HG03108 (cell line): ENCODE data around the gene PGA4.

Experiments used
- ATAC-seq: cut with Tn5 transposase; IDR thresholded peaks from one replicate; pipeline ENCODE4 v1.9.1; 2021; ENCODE audit warnings: moderate library complexity; ENCODE audit not compliant: unreplicated experiment

PGA4 gene

DNA sequence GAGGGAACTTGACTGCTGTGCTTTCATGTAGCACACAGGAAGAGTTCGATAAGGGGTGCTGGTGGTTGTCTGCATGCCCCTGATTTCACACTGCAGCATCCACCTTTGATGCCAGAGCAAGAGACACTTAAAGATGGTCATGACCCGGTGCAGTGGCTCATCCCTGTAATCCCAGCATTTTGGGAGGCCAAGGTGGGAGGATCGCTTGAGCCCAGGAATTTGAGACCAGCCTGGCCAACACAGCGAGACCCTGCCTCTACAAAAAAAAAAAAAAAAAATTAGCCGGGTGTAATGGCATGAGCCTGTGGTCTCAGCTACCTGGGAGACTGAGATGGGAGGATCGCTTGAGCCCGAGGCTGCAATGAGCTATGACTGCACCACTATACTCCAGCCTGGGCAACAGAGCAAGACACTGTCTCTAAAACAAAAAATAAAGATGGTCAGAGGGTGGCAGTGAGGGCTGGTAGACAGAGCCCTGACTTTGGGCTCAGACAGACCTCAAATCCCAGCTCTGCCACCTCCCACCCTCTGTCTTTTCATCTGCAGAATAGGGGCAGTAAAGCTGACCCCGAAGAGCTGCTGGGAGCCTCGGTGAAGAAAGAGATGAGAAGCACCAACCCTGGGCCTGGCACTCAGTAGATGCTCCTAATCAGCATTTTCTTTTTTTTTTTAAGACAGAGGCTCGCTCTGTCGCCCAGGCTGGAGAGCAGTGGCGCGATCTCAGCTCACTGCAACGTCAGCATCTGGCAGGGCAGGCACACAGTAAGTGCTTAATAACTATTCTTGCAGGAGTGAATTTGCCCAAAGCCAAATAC, 55.2 kb downstream of the PGA4 start:
- no peak for ATAC-seq

DNA sequence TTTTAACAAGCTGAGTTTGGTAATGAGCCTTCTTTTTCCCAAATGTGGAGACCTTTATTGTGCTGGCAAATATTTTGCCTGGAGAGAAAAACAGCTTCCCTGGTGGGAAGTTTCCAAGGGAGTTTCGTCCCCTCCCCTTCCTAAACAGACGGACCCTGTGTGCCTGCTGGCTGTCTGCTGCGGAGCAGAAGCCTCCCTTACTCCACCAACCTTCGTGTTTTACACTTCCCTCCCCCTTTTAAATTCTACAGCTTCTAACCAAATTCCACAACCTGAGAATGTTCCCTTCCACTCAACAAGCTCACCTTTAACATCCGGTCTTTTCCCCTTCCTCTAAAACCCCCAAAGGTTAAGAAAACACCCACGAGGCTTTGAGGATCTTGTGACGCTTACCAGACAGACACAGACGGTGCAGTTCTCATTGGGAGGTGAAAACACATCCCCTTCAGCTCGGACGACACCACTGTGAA, 55.9 kb downstream of the PGA4 start:
- no peak for ATAC-seq

DNA sequence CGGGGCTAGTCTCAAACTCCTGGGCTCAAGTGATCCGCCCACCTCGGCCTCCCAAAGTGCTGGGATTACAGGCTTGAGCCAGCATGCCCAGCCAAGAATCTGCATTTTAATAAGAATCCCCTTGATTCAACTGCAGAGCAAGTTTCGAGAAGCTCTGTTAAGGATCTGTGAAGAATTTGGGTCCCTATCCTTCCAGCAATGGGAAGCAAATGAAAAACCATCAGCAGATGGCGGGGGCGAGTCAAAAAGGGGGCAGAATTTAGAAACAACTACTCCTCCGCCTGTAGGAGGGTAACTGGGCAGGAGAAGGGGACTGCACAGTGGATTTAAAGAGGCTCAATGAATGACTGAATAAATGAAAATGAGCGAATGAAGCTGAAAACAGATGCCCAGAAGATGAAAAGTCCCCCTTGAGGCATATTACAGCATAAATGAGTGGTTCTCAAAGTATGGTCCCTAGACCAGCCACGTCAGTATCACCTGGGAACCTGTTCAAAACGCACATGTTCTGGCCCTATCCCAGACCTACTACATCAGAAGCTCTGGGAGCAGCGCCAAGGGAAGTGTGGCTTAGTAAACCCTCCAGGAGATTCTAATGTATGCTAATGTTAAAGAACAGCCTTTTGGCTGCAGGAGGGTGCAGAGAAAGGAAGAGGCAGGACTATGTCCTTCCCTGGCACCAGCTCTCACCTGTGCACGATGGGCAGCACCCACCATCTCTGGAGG, 58.0 kb downstream of the PGA4 start:
- ATAC-seq, result no peak

DNA sequence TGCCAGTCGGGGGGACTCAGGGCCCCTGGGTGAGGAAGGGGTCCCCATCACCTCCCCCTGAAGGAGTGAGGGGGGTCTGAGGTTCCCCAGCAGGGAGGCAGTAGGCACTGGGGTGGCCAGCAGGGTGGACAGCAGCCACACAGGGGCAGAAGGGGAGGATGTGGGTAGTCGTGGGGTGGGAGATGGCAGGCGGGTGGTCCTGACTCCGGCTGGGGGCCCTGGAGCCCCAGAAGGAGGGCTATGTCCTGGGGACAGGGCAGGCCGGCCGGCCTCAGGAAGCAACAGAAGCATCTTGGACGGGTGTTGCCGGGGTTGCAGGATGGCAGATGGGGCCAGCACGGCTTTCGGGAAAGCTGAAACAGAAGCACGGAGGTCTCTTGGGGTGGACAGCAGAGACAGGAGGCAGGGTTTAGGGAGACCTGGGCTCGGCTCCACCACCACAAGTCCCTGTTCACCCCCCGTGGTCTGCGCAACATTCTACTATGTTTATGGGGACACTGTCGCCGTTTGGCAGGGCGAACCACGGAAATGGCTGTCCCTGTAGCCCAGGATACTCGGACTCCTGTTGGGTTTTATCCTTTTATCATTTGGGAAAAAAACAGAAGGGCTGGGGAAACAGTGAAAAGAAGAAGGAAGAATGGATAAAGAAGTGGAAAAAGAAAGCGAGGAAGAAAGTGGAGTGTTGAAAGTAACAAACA, 58.9 kb downstream of the PGA4 start:
- no peak for ATAC-seq
